Thymus (tissue), 11 donors: ENCODE data around the gene N4BP2. TPM values are rescaled to one million over a fixed set of nuclear protein-coding genes. Genes with fewer than 3 reads are reported as not detected.
"Not testable (repeated sequence)": the region's sequence is repeated elsewhere in the genome, so short reads cannot be mapped to it uniquely, and the experiment has no call there.

Experiments
- DNase-seq, 9 donors: peaks; one replicate each; pipeline ENCODE4 v3.0.0-alpha.2; 2013; ENCODE audit warnings: low spot score in 9 of 9, low read depth in 6 of 9, missing footprints in 1 of 9
- H3K27ac ChIP-seq, 2 donors: one replicate each; pipeline ENCODE4 v1.5.1; 2013; ENCODE audit warnings: control low read depth in 1 of 2, low read depth in 1 of 2, low read length in 1 of 2, mild to moderate bottlenecking in 1 of 2, moderate library complexity in 1 of 2
- H3K27me3 ChIP-seq, 2 donors: one replicate each; pipeline ENCODE4 v1.5.1; 2013; ENCODE audit warnings: low read length in 1 of 2; ENCODE audit not compliant: control insufficient read depth in 2 of 2, insufficient read depth in 1 of 2
- H3K36me3 ChIP-seq, 2 donors: one replicate each; pipeline ENCODE4 v1.5.1; 2013; ENCODE audit warnings: low read length in 1 of 2, mild to moderate bottlenecking in 1 of 2, moderate library complexity in 1 of 2; ENCODE audit not compliant: control insufficient read depth in 2 of 2, insufficient read depth in 2 of 2
- H3K4me1 ChIP-seq, 2 donors: one replicate each; pipeline ENCODE4 v1.5.1; 2013; ENCODE audit warnings: low read length in 2 of 2; ENCODE audit not compliant: control insufficient read depth in 2 of 2, insufficient read depth in 2 of 2
- H3K4me3 ChIP-seq, 2 donors: one replicate each; pipeline ENCODE4 v1.5.1; 2013; ENCODE audit warnings: low read length in 2 of 2, control low read depth in 1 of 2, mild to moderate bottlenecking in 1 of 2
- H3K9me3 ChIP-seq, 2 donors: one replicate each; pipeline ENCODE4 v1.5.1; 2013; ENCODE audit warnings: low read length in 1 of 2, mild to moderate bottlenecking in 1 of 2; ENCODE audit not compliant: control insufficient read depth in 2 of 2, insufficient read depth in 1 of 2
- WGBS: extraction: QIAGEN DNeasy Blood & Tissue Kit; methylation state at CpG from one replicate; pipeline ENCODE4 v1.1.7; 2013; 5-methylcytosine and 5-hydroxymethylcytosine counted together
- polyA plus RNA-seq: library from polyadenylated mRNA; stranded (reverse); fragments of 200-250 nt; gene quantifications from one replicate; pipeline ENCODE4 v1.2.3, GENCODE V29; 2013
- total RNA-seq: library from RNA; stranded (reverse); fragments of 120-200 nt; gene quantifications from one replicate; pipeline ENCODE4 v1.2.4, GENCODE V29; 2013
- donor health status: healthy.

Gene N4BP2
- total and polyA plus RNA-seq, 2 donors: 7.7 to 25.3 TPM

DNA sequence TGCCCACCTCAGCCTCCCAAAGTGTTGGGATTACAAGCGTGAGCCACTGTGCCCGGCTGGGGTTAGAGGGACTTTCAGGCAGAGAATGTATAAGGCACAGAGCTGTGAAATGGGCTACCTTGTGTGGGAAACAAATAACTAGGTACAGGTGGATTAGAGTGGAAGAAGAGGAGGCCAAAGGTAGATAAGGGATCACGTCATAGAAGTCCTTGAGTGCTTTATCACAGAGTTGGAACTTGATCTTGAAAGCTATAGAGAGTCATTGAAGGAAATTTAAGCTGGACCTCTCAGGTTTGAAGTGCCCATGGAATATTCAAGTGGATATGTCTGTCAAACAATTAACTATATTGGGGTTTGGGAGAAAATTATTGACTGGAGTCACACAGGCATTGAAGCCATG lies 8.4 kb downstream of the N4BP2 start:
- Histone ChIP-seq H3K4me1 (peaks cover 4 to 9% of the 10 kb centered on the region in 2 donors), H3K27ac (no peak overlapping the region), H3K9me3 (no peaks in the 10 kb centered on the region), H3K4me3 (no peak overlapping the region), H3K27me3 (no peaks in the 10 kb centered on the region), H3K36me3 (peaks cover 11 to 39% of the 10 kb centered on the region in 2 donors)
- DNase-seq: no peak
- 98% methylated on average over 3 of the region's 3 CpGs for WGBS

DNA sequence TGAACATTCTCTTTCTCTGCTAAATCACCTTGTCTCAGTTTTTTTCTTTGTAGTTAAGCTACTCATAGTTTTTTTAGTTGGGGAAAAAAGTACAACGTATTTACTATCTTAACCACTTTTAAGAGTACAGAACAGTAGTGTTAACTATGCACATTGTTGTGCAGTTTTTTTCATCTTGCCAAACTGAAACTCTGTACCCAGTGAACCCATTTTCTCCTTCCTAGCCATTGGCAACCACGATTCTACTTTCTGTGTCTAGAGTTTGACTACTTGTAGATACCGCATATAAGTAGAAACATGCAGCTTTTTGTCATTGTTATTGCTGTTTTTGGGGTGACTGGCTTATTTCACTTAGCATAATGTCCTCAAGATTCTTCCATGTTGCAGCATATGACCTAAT lies 10.0 kb downstream of the N4BP2 start:
- 69% methylated on average over 3 of the region's 3 CpGs for WGBS
- peaks cover 6 to 30% of the 10 kb centered on the region in 2 donors for H3K36me3 ChIP-seq
- H3K4me1 ChIP-seq: peaks cover 7 to 9% of the 10 kb centered on the region in 2 donors

GRCh38 chr4:40070387-40070786 lies 13.7 kb downstream of the N4BP2 start:
- H3K27me3 ChIP-seq: no peaks in the 10 kb centered on the region
- WGBS: 97% methylated on average over 1 of the region's 1 CpG
- H3K4me1 ChIP-seq: peaks cover 4 to 7% of the 10 kb centered on the region in 2 donors
- no peaks in the 10 kb centered on the region for H3K9me3 ChIP-seq
- DNase-seq: no peak
- H3K36me3 ChIP-seq: peaks cover 12 to 25% of the 10 kb centered on the region in 2 donors
- no peak overlapping the region for H3K4me3 ChIP-seq
- no peak overlapping the region for H3K27ac ChIP-seq

More for the DNA sequence above, 10.0 kb downstream of the N4BP2 start:
- H3K4me3 ChIP-seq: no peak overlapping the region
- DNase-seq: peak in 1 of 9 donors; percentile 41
- no peaks in the 10 kb centered on the region for H3K9me3 ChIP-seq
- no peaks in the 10 kb centered on the region for H3K27me3 ChIP-seq
- peak overlapping the region; percentile 0 to 25 for H3K27ac ChIP-seq

- Histone ChIP-seq H3K36me3 (peaks cover 10 to 16% of the 10 kb centered on the region in 2 donors), H3K4me3 (no peak overlapping the region), H3K4me1 (no peaks in the 10 kb centered on the region), H3K9me3 (peaks cover 0 to 5% of the 10 kb centered on the region in 2 donors), H3K27ac (no peak overlapping the region), H3K27me3 (no peaks in the 10 kb centered on the region)
- DNase-seq: no peak
- 97% methylated on average over 8 of the region's 8 CpGs for WGBS
Measured at GRCh38 chr4:40086421-40086820, 29.8 kb downstream of the N4BP2 start.

DNA sequence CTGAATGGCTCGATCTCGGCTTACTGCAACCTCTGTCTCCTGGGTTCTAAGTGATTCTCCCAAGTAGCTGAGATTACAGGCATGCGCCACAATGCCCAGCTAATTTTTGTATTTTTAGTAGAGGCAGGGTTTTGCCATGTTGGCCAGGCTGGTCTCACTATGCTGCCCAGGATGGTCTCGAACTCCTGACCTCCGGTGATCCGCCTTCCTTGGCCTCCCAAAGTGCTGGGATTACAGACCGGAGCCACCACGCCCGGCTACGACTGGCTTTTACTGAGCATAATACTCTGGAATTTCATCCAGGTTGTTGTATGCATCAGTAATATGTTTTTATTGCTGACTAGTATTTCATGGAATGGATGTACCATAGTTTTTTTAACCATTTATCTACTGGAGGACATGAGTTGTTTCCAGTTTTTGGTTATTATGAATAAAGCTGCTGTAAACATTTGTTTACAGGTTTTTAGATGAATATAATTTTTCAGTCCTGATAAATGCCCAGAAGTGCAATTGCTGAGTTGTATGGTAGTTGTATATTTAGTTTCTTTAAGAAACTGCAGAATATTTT lies 31.2 kb downstream of the N4BP2 start:
- H3K27ac ChIP-seq: no peak overlapping the region
- no peaks in the 10 kb centered on the region for H3K27me3 ChIP-seq
- no peak overlapping the region for H3K4me3 ChIP-seq
- DNase-seq: no peak
- H3K4me1 ChIP-seq: no peaks in the 10 kb centered on the region
- peaks cover 0 to 5% of the 10 kb centered on the region in 2 donors for H3K9me3 ChIP-seq
- WGBS: 97% methylated on average over 10 of the region's 10 CpGs
- H3K36me3 ChIP-seq: peaks cover 6 to 11% of the 10 kb centered on the region in 2 donors

GRCh38 chr4:40093400-40093799 lies 36.8 kb downstream of the N4BP2 start:
- peaks cover 3 to 11% of the 10 kb centered on the region in 2 donors for H3K36me3 ChIP-seq
- H3K4me1 ChIP-seq, H3K27ac ChIP-seq, H3K27me3 ChIP-seq, DNase-seq, H3K4me3 ChIP-seq, H3K9me3 ChIP-seq: not testable (repeated sequence)
- 98% methylated on average over 10 of the region's 10 CpGs for WGBS

DNA sequence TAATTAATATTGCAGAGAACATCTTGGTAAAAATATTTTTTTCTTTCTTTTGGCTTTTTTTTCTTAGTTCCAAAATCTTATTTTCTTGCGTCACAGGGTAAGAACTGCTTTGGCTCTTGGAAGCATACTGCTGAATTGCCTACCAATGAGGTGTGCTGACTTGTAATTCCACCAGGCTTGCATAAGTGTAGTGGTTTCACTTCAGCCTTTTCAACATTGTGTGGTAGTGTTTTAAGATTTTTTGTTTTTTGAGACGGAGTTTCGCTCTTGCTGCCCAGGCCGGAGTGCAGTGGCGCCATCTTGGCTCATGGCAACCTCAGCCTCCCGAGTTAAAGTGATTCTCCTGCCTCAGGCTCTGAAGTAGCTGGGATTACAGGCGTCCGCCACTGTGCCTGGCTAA lies 42.4 kb downstream of the N4BP2 start:
- no peaks in the 10 kb centered on the region for H3K9me3 ChIP-seq
- WGBS: 98% methylated on average over 8 of the region's 8 CpGs
- no peaks in the 10 kb centered on the region for H3K4me1 ChIP-seq
- no peak for DNase-seq
- H3K27me3 ChIP-seq: no peaks in the 10 kb centered on the region
- no peak overlapping the region for H3K27ac ChIP-seq
- peaks cover 5 to 29% of the 10 kb centered on the region in 2 donors for H3K36me3 ChIP-seq
- no peak overlapping the region for H3K4me3 ChIP-seq

DNA sequence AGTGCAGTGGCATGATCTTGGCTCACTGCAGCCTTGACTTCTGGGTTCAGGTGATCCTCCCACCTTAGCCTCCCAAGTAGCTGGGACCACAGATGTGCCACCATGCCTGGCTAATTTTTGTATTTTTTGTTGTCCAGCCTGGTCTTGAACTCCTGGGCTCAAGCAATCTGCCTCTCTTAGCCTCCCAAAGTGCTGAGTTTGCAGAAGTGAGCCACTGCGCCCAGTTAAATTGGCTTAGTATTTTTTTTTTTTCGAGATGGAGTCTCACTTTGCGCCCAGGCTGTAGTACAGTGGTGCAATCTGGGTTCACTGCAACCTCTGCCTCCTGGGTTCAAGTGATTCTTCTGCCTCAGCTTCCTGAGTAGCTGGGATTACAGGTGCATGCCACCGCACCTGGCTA lies 50.5 kb downstream of the N4BP2 start:
- H3K4me3 ChIP-seq, H3K4me1 ChIP-seq, DNase-seq, H3K27me3 ChIP-seq, H3K27ac ChIP-seq, H3K9me3 ChIP-seq: not testable (repeated sequence)
- WGBS: 99% methylated on average over 4 of the region's 4 CpGs
- H3K36me3 ChIP-seq: peaks cover 27 to 56% of the 10 kb centered on the region in 2 donors

GRCh38 chr4:40112027-40112792 lies 55.6 kb downstream of the N4BP2 start:
- WGBS: over 99% methylated on average over 3 of the region's 3 CpGs

More at GRCh38 chr4:40112027-40112792, 55.6 kb downstream of the N4BP2 start:
- H3K27ac ChIP-seq: no peak overlapping the region
- no peaks in the 10 kb centered on the region for H3K4me1 ChIP-seq
- no peak for DNase-seq
- H3K9me3 ChIP-seq: no peaks in the 10 kb centered on the region
- no peaks in the 10 kb centered on the region for H3K27me3 ChIP-seq
- peaks cover 18 to 51% of the 10 kb centered on the region in 2 donors for H3K36me3 ChIP-seq
- no peak overlapping the region for H3K4me3 ChIP-seq
